Effector CD8-positive, alpha-beta T cell (primary cell): ENCODE data around the gene DIRAS1.
"Not testable (repeated sequence)": the region's sequence is repeated elsewhere in the genome, so short reads cannot be mapped to it uniquely, and the experiment has no call there.

Experiments used
- DNase-seq: peaks from one replicate; lab custom pipeline; 2025; lab: John Stamatoyannopoulos, UW

DIRAS1 gene

DNA sequence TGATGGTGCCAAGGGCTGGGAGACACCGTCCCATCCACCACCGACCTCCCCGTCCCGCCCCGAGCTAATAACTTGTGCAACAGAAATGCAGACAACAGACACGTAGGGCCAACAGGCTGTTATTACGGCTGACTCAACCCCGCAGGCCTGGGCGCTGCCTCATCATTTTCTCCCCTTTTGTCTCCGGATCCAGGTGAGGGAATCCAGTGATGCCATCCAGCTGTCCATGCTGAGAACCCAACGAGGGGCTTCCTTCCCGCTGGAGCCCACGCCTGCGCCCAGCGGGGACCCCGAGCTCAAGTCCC, 6.4 kb upstream of the DIRAS1 start:
- DNase-seq: no peak

DNA sequence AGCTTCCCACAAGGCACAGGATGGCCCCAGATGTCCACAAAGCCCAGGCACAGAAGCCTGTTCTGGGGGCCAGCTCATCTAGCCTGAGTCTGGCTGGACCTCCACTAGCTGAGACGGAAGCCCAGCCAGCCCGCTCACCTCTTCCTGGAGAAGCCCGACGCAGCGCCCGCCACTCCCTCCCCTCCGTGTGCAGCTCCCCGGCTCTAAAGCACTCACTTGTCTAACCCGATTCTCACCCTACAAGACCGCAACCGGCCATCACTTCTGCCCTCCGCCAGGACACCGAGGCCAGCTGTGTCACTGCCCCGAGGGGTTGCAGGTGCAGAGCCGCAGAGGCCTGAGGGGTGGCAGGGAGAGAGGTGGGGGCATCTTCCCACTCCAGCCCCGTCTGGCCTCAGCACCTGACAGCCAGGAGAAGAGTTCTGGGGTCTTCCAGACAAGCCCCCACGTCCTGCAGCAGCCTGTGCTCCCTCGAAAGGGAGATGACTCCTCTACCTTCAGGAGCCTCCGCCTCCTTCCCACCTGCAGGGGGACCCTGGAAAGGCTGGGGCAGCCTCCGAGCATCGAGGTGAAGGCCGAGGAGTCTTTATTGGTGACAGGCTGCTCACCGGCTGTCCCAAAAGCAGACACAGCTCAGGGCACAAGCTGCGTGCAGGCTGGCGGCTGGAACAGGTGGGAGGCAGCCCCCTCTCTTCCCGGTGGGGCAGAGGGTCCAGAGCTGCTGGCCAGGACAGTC, 5.9 kb upstream of the DIRAS1 start:
- DNase-seq: no peak

DNA sequence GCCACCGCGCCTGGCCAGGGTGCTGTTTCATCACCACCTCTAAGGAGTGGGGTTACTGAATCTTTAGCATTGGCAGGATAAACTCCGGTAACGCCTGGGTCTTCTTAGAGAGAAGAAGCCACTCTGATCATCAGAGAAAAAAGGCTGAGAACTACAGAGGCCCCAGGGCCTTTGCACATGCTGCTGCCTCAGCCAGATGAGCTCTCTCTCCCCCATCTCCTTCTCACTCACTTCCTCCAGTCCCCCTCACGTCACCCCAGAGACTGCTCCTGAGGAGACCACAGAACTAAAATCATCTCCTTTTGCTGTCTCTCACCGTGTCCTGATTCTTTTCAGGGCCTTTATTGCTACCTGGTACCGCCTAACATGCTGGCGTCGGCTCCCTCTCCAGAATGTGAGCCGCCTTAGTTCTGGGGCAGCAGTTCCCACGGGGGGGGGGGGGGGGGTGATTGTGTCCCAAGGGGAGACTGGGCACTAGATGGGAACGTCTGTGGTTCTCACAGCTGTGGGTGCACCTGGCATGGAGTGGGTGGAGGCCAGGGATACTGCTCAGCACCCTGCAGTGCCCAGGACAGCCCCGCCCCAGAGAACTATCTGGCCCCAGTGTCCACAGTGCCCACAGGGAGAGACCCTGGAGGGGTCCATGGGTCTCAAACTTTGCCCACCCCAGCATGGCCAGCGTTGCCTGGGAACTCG, 5.1 kb upstream of the DIRAS1 start:
- DNase-seq: no peak

DNA sequence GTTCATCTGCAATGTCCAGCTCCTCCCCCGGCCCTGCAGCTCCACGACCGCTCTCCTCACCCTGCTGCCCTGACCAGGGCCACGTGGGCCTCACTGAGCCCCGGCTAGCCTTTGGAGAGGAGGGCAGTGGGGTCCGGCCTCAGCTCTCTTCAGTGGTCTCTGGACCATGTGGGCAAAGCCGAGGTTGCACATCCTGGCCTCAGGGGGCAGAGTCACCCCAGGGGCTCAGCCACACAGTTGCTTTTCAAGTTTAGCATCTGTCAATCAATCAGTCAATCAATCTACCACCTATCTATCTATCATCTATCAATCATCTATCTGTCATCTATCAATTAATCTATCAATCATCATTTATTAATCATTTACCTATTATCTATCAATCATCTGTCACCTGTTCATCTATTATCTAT, 3.0 kb upstream of the DIRAS1 start:
- no peak for DNase-seq

DNA sequence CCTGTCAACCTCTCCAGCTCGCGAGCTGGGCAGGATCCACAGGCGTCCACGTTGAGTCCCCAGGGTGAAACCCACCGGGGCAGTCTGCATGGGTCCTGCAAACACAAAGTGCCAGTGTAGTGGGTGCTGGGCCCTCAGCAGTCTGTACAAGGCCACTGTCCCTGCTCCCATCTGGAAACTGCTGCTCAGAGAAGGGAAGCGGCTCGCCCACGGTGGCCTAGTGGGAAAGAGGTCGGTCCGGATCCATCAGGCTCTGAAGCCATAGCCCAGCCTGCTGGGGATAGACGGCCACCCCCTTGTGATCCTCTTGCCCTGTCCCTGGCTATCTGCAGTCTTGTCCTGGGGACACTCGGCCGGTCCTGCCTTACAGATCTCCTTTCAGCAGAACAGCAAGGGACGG, 2.6 kb upstream of the DIRAS1 start:
- no peak for DNase-seq

DNA sequence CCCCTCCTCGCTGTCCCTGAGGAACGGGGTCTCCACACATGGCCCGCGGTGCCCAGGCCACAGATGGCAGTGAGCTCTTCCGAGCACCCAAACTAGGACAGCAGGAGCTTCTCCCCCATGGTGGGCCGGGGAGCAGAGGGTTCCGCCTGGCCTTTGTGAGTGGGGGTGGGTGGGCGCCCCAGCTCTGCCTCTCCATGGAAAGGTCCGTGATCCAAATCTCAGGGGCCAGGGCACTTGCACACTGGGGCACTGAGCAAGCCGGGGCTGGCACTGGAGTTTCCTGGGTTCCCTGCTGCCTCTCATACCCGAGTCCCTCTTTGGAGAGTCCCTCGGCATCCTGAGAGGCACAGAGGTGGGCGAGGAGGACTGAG, 2.2 kb upstream of the DIRAS1 start:
- no peak for DNase-seq

DNA sequence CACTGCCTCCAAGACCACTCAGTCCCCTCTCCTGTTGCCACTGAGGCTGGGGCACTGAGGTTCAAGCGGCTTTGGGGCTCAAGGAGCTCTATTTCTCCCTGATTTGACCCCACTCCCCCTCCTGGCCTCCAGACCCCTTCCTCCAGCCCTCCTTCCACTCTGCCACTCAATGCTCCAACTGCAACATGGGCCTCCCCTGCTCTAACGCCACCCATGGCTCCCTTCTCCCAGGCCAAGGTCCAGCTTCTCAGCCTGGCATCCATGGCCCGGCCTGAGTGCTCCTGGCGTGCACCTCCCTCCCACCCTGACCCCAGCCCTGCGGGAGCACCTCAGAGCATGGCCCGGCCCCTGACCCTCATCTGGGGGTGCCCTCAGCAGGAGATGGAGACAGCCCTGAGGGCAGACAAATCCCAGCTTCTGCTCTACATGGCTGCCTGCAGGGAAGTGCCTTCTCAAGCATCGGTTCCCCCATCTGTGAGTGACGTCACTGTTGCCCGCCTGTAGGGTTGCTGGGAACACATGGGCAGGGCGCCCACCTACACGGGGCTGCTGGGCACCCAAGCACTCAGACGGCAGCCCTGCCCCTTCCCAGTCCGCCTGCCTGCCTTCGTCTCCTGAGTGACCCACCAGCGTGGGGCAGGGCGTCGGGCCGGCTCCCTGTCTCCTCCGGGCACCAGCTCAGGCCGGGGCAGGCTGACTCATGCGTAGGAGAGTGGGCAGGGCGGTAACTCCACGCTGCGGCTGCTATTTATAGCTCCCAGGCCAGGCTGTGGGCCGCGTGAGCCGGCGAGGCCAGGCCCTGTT, 1.6 kb upstream of the DIRAS1 start:
- DNase-seq: no peak

DNA sequence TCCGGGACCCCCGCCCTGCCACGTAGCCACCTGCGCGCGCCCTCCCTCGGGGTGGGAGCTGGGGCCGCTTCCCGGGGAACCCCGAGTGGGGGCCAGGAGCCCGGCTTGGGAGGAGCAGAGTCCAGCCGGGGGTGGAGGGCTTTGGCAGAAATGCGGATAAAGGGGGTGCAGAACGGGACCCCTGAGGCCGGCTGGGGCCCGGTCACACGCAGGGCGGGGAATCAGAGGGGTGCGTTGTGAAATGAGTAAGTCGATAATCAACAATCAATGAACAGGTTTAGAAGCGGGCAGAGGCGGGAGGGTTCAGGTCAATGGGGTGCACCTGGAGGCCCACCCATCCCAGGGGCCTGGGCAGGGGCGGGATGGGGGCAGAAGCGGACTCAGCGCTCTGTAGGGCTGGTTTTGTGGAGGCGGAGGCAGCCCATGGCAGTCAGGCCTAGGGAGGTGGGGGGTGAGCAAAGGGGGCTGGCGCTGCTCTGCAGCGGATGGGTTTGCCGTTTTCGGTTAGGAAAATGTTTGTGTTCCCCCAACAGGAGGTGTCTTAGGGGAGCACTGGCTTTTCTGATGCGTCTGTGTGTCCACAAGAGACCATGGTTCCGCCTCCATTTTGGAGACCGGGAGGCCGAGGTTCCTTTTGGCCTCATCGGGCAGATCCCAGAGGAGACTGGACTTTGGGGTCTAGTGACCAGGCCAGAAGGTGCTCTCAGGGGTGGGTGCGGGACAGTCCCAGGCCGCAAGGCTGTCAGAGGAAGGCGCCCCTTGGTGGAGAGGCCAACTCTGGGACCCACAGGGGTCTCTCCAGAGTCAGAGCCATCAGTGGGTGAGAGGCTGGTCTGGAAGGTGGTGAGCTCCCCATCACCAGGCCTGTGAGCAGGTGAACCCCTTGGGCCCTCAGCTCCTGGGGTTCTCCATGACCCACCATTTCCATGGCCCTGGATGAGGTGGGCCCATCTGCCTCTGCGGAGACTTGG, 683 bp upstream of the DIRAS1 start:
- no peak for DNase-seq

DNA sequence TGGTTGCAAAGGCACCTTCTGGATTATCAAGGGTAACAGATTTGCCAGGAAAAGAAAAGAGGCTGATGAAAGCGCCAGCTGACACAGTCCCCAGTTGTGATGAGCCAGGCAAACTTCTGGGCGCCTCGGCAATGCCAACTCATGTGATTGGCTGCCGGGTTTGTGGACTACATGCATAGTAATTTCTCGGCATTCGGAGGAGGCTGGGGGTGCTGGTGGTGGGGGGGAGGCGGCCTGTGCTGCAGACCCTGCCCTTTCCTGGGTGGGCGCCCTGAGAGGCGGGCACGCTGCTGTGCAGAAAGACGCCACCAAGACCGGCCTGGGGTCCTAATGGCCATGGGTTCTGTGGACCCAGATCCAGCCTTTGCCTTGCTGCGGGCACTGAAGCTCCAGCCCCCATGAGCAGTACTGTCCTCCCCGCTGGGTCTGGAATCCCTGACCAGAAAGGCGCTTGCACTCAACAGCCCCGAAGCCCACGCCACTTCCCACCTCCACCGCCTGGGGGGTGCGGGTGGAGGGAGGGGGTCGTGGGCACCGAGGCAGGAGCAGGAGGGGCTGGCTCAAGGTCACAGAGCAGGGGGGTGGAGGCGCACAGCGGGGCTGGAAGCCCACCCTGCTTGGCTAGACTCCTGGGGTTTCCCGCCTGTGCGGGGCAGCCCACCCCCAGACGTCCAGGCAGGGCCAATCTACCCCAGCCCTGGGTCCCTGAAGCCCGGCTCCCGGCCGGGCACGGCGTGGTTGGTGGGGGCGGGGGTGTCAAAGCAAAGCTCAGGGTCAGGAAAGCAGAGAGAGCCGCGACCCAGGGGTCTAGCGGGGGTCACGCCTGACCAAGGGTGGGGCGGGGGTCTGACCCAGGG, 1.0 kb downstream of the DIRAS1 start:
- DNase-seq: no peak

DNA sequence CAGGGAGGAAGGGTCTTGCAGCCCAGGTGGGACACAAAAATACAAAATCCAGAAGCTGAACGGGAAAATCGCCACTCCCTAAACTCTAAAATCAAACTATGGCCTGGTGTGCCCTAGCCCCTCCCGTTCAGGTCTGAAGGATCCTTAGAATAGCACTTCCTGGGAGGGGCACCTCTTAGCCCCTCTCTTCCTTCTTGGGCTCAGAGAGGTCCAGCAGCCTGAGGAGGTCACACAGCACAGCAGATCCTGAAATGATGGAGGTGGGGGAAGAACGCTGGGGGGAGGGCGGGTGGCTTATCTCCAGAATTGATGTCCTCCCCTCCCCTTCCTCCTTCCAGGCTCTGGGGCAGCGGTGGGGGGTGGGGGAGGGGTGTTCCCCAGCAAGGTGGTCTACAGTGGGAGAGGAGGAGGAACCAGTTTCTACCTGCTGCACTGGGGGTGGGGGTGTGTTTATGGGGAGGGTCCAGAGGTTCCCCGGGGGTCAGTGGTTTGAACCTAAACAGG, 1.9 kb downstream of the DIRAS1 start:
- no peak for DNase-seq

DNA sequence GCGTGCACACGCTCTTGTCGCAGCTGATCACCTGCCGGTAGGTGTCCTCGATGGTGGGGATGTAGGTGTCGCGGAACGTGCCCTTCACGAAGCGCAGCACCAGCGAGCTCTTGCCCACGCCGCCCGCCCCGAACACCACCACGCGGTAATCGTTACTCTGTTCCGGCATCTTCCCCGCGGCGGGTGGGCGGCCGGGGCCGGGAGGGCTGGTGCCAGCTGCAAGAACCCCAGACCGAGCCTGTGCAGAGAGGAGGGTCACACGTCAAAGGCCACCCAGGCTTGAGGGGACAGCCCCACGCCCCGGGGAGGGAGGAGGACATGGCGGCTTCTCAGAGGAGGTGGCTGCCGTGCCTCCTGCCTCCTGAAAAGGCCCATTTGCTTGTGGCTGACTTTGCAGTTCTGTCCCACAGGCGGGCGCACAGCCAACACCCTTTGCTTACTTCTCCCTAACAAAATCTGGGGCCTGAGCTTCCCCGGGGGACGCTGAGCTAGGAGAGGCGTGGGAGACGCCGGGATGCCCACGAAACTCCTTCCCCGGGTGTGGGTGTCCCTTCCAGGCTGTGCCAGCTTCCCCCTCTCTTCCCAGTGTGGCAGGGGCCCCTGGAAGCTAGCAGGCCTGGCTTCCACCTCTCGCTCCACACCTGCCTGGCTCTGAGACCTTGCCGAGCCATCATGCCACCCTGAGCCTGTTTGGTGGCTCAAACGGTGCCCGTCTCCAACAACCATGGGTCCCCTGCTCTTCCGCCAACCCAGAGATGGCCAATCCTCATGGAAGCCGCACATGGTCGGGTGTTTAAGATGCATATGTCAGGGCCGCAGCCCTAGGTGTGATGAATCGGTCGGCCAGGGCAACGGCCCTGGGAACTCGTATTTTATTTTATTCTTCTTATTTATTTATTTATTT, 3.3 kb downstream of the DIRAS1 start:
- DNase-seq: no peak

DNA sequence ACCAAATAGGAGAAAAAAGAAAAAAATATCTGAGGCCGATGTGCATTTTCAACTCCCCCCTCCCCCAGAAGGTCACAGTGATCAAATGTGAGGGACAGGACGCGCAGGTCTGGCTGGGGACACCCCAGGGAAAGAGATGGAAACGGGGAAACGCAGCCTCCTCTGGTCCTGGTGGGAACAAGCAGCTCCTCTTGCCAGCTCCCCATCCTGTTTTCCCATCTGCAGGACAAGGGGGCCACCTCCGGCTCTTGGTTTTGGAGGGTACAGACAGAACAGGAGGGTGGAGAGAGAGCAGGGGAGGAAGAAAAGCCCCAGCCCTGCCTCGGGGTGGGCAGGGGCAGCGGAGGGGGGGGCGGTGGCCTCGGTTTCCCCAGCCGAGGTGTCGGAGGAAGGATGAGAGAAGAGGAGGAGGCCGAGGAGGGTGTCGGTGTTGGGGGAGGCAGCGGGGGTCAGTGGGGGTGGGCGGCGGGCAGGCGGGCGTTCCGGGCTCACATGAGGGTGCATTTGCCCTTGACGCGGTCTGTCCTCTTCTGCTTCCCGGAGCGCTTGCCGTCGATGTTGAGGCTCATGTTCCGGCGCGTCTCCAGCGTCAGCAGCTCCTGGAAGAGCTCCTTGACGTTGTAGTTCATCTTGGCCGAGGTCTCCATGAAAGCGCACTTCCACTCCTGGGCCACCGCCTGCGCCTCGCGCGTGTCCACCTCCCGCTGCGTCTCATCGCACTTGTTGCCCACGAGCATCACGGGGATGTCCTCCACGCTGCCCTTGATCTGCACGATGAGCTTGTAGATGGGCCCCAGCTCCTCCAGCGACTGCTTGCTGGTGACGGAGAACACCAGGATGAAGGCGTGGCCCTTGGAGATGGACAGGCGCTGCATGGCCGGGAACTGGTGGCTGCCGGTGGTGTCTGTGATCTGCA, 4.2 kb downstream of the DIRAS1 start:
- DNase-seq: no peak

DNA sequence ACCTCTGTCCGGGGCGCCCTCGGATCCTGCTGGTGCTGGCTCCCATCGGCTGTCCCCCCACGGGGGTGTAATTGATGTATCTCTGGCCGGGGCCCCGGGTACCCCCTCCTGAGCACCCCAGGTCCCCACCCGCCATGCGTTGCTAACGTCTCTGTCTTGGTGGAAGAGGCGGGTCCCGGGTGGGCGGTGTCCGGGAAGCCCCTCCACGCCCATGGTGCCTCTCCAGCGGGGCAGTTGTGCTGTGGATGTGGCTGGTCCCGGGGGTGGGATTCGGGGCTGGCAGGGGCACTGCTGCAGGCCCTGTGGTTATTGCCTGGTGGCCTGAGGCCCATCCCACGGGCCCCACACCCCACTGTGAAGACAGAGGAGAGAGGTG, 4.9 kb downstream of the DIRAS1 start:
- no peak for DNase-seq

DNA sequence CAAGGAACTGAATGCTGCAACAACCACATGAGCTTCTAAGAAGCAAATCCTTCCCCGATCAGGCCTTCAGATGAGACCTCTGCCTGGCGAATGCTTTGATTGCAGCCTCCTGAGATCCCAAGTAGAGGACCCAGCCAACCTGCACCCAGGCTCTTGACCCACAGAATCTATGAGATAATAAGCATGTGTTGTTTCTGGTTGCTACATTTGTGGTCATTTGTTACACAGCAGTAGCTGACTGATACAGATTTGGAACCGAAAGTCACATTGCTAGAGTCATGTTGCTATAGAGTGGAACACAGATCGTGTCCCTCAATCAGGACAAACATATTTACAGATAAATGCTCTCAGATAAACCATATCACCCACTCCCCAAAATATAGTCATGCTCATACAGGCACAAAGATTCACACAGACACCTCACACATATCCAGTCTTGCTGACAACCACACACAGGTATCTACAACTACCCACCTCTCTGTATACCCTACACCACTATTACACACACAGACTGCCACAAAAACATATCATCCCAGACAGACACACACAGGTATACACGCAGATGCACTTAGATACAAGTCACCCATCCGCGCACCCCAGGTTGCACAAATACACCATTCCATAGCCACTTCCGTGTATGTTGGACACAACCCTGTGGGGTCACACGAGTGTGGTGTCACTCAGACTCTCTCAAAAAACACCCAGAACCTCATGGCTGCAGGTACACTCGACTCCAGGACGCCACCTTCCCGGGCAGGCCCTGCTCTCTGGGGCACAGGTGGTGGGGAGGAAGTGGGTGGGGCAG, 5.5 kb downstream of the DIRAS1 start:
- no peak for DNase-seq

DNA sequence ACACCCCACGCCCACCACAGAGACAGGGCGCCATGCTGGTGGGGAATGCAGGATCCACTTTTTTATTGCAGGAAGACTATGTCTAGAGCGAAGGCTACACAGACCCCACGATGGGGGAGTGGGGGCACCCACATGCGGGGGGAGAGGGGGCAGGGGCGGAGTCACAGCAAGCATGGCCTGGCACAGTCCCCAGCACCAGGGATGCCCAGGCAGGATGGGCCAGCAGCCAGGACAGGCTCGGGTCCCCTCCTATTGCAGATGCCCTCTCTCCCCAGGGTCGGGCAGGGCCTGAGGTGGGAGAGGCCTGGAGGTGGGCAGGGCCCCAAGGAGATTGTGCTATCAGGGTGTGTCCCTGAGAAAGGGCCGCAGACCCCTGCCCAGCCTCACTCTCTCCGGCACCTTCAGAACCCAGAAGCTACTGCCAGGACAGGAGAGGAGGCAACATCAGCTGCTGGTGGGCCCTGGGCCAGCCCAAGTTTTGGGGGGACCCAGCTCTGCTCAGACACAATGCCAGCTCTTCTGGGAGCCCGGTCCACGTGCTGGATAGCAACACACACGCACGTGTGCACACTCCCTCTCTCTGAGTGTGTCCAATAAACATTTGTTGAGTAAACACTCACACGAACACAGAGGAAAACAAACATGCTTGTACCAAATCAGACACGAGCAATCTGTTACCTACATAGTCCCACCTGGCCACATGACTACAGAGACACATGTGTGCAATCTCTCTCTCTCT, 6.5 kb downstream of the DIRAS1 start:
- no peak for DNase-seq

DNA sequence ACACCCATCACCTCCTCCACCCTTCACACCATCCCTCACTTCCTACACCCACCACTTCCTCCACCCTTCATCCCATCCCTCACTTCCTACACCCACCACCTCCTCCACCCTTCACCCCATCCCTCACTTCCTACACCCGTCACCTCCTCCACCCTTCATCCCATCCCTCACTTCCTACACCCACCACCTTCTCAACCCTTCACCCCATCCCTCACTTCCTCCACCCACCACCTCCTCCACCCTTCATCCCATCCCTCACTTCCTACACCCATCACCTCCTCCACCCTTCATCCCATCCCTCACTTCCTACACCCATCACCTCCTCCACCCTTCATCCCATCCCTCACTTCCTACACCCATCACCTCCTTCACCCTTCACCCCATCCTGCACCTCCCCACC, 7.1 kb downstream of the DIRAS1 start:
- DNase-seq: not testable (repeated sequence)

DNA sequence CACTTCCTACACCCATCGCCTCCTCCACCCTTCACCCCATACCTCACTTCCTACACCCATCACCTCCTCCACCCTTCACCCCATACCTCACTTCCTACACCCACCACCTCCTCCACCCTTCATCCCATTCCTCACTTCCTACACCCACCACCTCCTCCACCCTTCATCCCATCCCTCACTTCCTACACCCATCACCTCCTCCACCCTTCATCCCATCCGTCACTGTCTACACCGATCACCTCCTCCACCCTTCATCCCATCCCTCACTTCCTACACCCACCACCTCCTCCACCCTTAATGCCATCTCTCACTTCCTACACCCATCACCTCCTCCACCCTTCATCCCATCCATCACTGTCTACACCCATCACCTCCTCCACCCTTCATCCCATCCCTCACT, 8.0 kb downstream of the DIRAS1 start:
- not testable (repeated sequence) for DNase-seq
